Prostate gland (tissue), 2 donors: ENCODE measurements around the gene RNF144B.

Experiments used
- POLR2A ChIP-seq: fragments of 450-650 bp; IDR thresholded peaks from one replicate; pipeline ENCODE4 v1.6.1; 2016; ENCODE audit warnings: antibody characterized with exemption, mild to moderate bottlenecking
- POLR2AphosphoS5 ChIP-seq: sonication (generic); formaldehyde crosslinking; IDR thresholded peaks from one replicate; pipeline ENCODE4 v1.6.1; 2017; ENCODE audit warnings: antibody characterized with exemption
- TF ChIP-seq, protein P1 (sequence below), 4 experiments: fragments of 200-600 bp in 2 of 4; fragments of 450-650 bp in 2 of 4; sonication (generic) in 2 of 4; IDR thresholded peaks; 1 replicate in 3 of 4; 2 replicates in 1 of 4; pipeline ENCODE4 v1.5.1; 2016 to 2019; ENCODE audit warnings: antibody characterized with exemption in 4 of 4, mild to moderate bottlenecking in 2 of 4, moderate library complexity in 2 of 4

- TF ChIP-seq POLR2A (no peak), POLR2AphosphoS5 (no peak)
- TF ChIP-seq, protein P1, sequence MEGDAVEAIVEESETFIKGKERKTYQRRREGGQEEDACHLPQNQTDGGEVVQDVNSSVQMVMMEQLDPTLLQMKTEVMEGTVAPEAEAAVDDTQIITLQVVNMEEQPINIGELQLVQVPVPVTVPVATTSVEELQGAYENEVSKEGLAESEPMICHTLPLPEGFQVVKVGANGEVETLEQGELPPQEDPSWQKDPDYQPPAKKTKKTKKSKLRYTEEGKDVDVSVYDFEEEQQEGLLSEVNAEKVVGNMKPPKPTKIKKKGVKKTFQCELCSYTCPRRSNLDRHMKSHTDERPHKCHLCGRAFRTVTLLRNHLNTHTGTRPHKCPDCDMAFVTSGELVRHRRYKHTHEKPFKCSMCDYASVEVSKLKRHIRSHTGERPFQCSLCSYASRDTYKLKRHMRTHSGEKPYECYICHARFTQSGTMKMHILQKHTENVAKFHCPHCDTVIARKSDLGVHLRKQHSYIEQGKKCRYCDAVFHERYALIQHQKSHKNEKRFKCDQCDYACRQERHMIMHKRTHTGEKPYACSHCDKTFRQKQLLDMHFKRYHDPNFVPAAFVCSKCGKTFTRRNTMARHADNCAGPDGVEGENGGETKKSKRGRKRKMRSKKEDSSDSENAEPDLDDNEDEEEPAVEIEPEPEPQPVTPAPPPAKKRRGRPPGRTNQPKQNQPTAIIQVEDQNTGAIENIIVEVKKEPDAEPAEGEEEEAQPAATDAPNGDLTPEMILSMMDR (IDR thresholded peaks at IDR 0.05), result no peak
Measured at GRCh38 chr6:18463429-18463828, 76.3 kb downstream of the RNF144B start.
